Measurements from ENCODE around the gene SLC25A27.

Gene SLC25A27

GRCh38 chr6:46699970-46700369 lies 47.2 kb downstream of the SLC25A27 start:
- ATAC-seq (replicated peaks) = no peak
- H3K27me3 Mint-ChIP-seq = peaks cover 21 to 31% of the 10 kb centered on the region in 2 donors

GRCh38 chr6:46704562-46704961 lies 51.8 kb downstream of the SLC25A27 start:
- no peaks in the 10 kb centered on the region for H3K9me3 Mint-ChIP-seq
- H3K27me3 Mint-ChIP-seq = peaks cover 23 to 34% of the 10 kb centered on the region in 2 donors
- no peak overlapping the region for H3K4me3 Mint-ChIP-seq
- no peak overlapping the region for H3K27ac Mint-ChIP-seq
- no peak for ATAC-seq (replicated peaks)
- no peaks in the 10 kb centered on the region for H3K36me3 Mint-ChIP-seq (ENCODE audit: insufficient read depth)
- DNase-seq = no peak
- H3K4me1 Mint-ChIP-seq (ENCODE audit: low read depth in 2 of 2) = no peaks in the 10 kb centered on the region

More at GRCh38 chr6:46699970-46700369, 47.2 kb downstream of the SLC25A27 start:
- Mint-ChIP-seq H3K4me3 (no peak overlapping the region), H3K9me3 (no peaks in the 10 kb centered on the region), H3K36me3 (ENCODE audit: insufficient read depth) (no peaks in the 10 kb centered on the region), H3K27ac (no peak overlapping the region), H3K4me1 (ENCODE audit: low read depth in 2 of 2) (no peaks in the 10 kb centered on the region)
- no peak for DNase-seq

- DNase-seq (no peak), ATAC-seq (replicated peaks) (no peak)
- H3K9me3 Mint-ChIP-seq = no peaks in the 10 kb centered on the region
- no peaks in the 10 kb centered on the region for H3K36me3 Mint-ChIP-seq (ENCODE audit: insufficient read depth)
- no peaks in the 10 kb centered on the region for H3K4me1 Mint-ChIP-seq (ENCODE audit: low read depth in 2 of 2)
- peaks cover 28 to 41% of the 10 kb centered on the region in 2 donors for H3K27me3 Mint-ChIP-seq
- no peak overlapping the region for H3K27ac Mint-ChIP-seq
- no peak overlapping the region for H3K4me3 Mint-ChIP-seq
Measured at GRCh38 chr6:46706464-46706863, 53.7 kb downstream of the SLC25A27 start.

GRCh38 chr6:46711491-46711890 lies 58.7 kb downstream of the SLC25A27 start:
- DNase-seq (no peak), ATAC-seq (replicated peaks) (no peak)
- H3K27me3 Mint-ChIP-seq = peaks cover 18 to 20% of the 10 kb centered on the region in 2 donors
- H3K27ac Mint-ChIP-seq = no peak overlapping the region
- no peaks in the 10 kb centered on the region for H3K36me3 Mint-ChIP-seq (ENCODE audit: insufficient read depth)
- no peak overlapping the region for H3K4me3 Mint-ChIP-seq
- no peaks in the 10 kb centered on the region for H3K4me1 Mint-ChIP-seq (ENCODE audit: low read depth in 2 of 2)
- H3K9me3 Mint-ChIP-seq = no peaks in the 10 kb centered on the region

- H3K4me1 Mint-ChIP-seq (ENCODE audit: low read depth in 2 of 2) = peaks cover 2 to 3% of the 10 kb centered on the region in 2 donors
- H3K9me3 Mint-ChIP-seq = no peaks in the 10 kb centered on the region
- no peaks in the 10 kb centered on the region for H3K36me3 Mint-ChIP-seq (ENCODE audit: insufficient read depth)
- H3K27me3 Mint-ChIP-seq = peaks cover 17 to 24% of the 10 kb centered on the region in 2 donors
- no peak for ATAC-seq (replicated peaks)
- H3K4me3 Mint-ChIP-seq = no peak overlapping the region
- DNase-seq = no peak
- no peak overlapping the region for H3K27ac Mint-ChIP-seq
Measured at GRCh38 chr6:46715141-46715540, 62.4 kb downstream of the SLC25A27 start.

- peaks cover 2 to 3% of the 10 kb centered on the region in 2 donors for H3K4me1 Mint-ChIP-seq (ENCODE audit: low read depth in 2 of 2)
- ATAC-seq (replicated peaks) = no peak
- H3K27ac Mint-ChIP-seq = no peak overlapping the region
- no peaks in the 10 kb centered on the region for H3K36me3 Mint-ChIP-seq (ENCODE audit: insufficient read depth)
- H3K9me3 Mint-ChIP-seq = no peaks in the 10 kb centered on the region
- H3K27me3 Mint-ChIP-seq = peaks cover 32 to 34% of the 10 kb centered on the region in 2 donors
- DNase-seq = no peak
- no peak overlapping the region for H3K4me3 Mint-ChIP-seq
Measured at GRCh38 chr6:46719099-46719498, 66.3 kb downstream of the SLC25A27 start.

- peaks cover 44 to 45% of the 10 kb centered on the region in 2 donors for H3K27me3 Mint-ChIP-seq
- H3K27ac Mint-ChIP-seq = no peak overlapping the region
- ATAC-seq (replicated peaks) (no peak), DNase-seq (no peak)
- H3K9me3 Mint-ChIP-seq = no peaks in the 10 kb centered on the region
- H3K4me3 Mint-ChIP-seq = no peak overlapping the region
- no peaks in the 10 kb centered on the region for H3K36me3 Mint-ChIP-seq (ENCODE audit: insufficient read depth)
- peaks cover 2 to 3% of the 10 kb centered on the region in 2 donors for H3K4me1 Mint-ChIP-seq (ENCODE audit: low read depth in 2 of 2)
Measured at GRCh38 chr6:46720401-46720800, 67.6 kb downstream of the SLC25A27 start.
